ENCODE measurements around the gene DIPK1A. TPM values are rescaled to one million over a fixed set of nuclear protein-coding genes. Genes with fewer than 3 reads are reported as not detected.
A peak's percentile ranks its signal among the peaks of the same experiment; 100 is the strongest.

Gene DIPK1A
- total and polyA plus RNA-seq, 2 experiments from 2014 or later, result 26.6 to 51.6 TPM

DNA sequence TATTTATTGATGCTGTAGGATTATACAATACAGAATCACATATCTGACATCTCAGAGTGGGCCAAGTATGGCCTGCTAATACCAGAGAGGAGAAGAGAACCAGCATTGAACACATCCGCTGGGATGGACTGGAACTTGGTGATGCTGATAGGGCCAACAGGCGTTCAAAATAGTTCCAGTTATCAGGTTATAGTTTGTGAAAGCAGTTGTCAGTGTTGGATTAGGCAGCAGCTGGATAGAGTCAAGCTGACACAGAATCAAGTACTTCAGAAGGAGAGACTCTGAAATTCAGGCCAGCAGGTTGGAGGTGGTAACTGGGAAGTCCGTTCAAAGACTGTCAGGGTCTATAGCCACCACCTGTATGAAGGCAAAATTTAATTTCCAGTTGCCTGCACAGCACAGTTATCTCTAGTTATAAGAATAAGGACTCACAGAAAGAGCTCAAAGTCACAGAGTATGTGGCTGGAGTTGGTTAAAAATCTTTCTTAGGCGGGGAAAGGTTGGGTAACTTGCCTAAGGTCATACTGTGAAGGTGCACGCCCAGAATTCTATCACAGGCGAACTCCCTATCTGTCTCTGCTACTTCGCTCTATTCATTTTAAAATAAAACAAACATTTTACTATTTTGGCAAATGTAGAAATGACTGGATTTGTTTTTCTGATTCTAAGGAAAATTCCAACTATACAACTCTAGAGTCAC is 9.9 kb upstream of the DIPK1A start:
- Histone ChIP-seq H3K9me2 (ENCODE audit: insufficient read depth) (no peaks in the 10 kb centered on the region), H3K4me2 (ENCODE audit: unreplicated experiment) (no peak overlapping the region), H3K4me3 (no peak overlapping the region), H3K79me2 (ENCODE audit: insufficient read depth) (no peaks in the 10 kb centered on the region), H3K27ac (no peak overlapping the region), H3F3A (ENCODE audit: insufficient read depth) (no peaks in the 10 kb centered on the region), H2AFZ (no peak overlapping the region), H3K9me3 (ENCODE audit: low read depth) (no peaks in the 10 kb centered on the region), H3K9ac (no peak overlapping the region), H3K27me3 (replicated peaks; ENCODE audit: insufficient read depth) (no peaks in the 10 kb centered on the region), H4K20me1 (ENCODE audit: insufficient read depth) (no peaks in the 10 kb centered on the region), H3K36me3 (ENCODE audit: low read depth) (no peaks in the 10 kb centered on the region), H3K4me1 (ENCODE audit: insufficient read depth) (no peaks in the 10 kb centered on the region)
- no peak for DNase-seq
- 93 to 99% methylated on average over 7 of the region's 7 CpGs for whole genome bisulfite sequencing, 2 experiments (ENCODE audit: low coverage in 1 of 2, low lambda C conversion rate in 2 of 2, missing lambda C conversion rate in 2 of 2)
- TF ChIP-seq EZH2phosphoT487 (IDR thresholded peaks at IDR 0.05; ENCODE audit: insufficient read depth, low read depth) (no peak), EZH2 (IDR thresholded peaks at IDR 0.05; ENCODE audit: insufficient read depth, poor library complexity, severe bottlenecking) (no peak)
- in situ Hi-C loops (cut with MboI), result no loop called here

DNA sequence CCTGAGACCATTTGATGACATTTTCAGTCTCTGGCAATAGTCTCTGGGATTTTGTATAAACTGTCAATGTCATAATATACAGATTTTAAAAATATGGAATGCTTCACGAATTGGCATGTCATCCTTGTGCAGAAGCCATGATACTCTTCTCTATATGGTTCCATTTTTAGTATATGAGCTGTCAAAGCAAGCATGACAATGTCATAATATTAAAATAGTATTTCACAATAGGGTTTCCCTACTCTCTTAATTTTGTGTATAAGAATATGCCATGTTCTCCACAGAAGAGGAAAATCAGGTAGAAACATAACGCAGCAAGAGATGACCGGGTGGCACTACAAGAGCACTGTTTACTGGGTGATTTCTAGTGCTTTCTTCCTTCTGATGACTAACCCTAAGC is 8.3 kb upstream of the DIPK1A start:
- no peak for DNase-seq
- H3F3A ChIP-seq (ENCODE audit: insufficient read depth), result no peaks in the 10 kb centered on the region
- no peak overlapping the region for H3K4me2 ChIP-seq (ENCODE audit: unreplicated experiment)
- WGBS, 2 experiments (ENCODE audit: low coverage in 1 of 2, low lambda C conversion rate in 2 of 2, missing lambda C conversion rate in 2 of 2), result 87 to 88% methylated on average over 3 of the region's 3 CpGs
- H3K27me3 ChIP-seq (replicated peaks; ENCODE audit: insufficient read depth), result no peaks in the 10 kb centered on the region
- in situ Hi-C loops (cut with MboI), result no loop called here
- H3K36me3 ChIP-seq (ENCODE audit: low read depth), result no peaks in the 10 kb centered on the region
- H3K79me2 ChIP-seq (ENCODE audit: insufficient read depth), result no peaks in the 10 kb centered on the region
- no peak overlapping the region for H3K4me3 ChIP-seq
- H3K9ac ChIP-seq, result no peak overlapping the region
- no peaks in the 10 kb centered on the region for H4K20me1 ChIP-seq (ENCODE audit: insufficient read depth)
- TF ChIP-seq EZH2phosphoT487 (IDR thresholded peaks at IDR 0.05; ENCODE audit: insufficient read depth, low read depth), result no peak
- TF ChIP-seq EZH2 (IDR thresholded peaks at IDR 0.05; ENCODE audit: insufficient read depth, poor library complexity, severe bottlenecking), result no peak
- no peaks in the 10 kb centered on the region for H3K9me2 ChIP-seq (ENCODE audit: insufficient read depth)
- no peaks in the 10 kb centered on the region for H3K4me1 ChIP-seq (ENCODE audit: insufficient read depth)
- H3K27ac ChIP-seq, result no peak overlapping the region
- no peaks in the 10 kb centered on the region for H3K9me3 ChIP-seq (ENCODE audit: low read depth)
- no peak overlapping the region for H2AFZ ChIP-seq

DNA sequence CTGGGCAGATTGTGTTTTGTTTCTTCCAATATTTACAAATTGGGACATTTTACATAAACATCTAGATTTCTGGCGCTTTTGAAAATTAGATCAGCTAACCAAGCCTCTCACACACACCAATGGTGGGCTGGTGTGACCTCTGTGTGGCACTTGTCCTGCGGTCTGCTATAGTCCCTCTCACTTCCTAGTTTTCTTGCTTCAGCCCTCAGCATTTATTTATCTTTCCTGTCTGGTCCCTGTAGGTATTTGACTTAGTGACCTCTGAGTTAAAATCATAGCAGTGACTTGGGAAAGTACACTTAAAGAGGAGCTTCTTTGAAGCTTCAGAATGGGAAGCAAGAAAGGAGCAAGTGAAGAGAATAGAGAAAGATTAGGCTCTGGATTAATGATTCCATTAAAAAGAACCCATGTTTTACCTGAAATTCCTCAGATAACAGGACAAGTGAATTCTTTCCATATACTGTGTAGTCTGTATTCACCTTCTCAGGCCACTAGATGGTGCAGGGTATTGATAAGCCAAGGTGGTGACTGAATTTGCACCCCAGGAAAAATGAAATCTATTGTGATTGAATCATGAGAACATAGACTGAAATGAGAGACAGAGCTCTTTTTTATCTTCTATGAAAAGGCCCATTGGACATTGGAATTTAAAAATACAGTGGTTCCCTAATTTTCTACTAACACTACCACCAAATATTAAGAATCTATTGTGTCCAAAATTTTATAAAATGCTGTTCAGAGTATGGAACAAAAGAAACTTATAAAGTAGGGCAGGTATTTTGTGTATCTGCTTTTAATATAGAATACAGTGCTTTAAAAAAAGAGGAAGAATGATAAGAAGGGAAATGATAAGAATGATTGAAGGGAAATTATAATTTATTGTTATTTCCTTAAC is 7.1 kb upstream of the DIPK1A start:
- WGBS, 2 experiments (ENCODE audit: low coverage in 1 of 2, low lambda C conversion rate in 2 of 2, missing lambda C conversion rate in 2 of 2), result 70 to 83% methylated on average over 2 of the region's 2 CpGs
- peak; percentile 40 for DNase-seq
- no peaks in the 10 kb centered on the region for H3K27me3 ChIP-seq (replicated peaks; ENCODE audit: insufficient read depth)
- H3K36me3 ChIP-seq (ENCODE audit: low read depth), result no peaks in the 10 kb centered on the region
- no peak overlapping the region for H3K9ac ChIP-seq
- in situ Hi-C loops (cut with MboI), result no loop called here
- no peaks in the 10 kb centered on the region for H4K20me1 ChIP-seq (ENCODE audit: insufficient read depth)
- no peaks in the 10 kb centered on the region for H3K9me3 ChIP-seq (ENCODE audit: low read depth)
- H3F3A ChIP-seq (ENCODE audit: insufficient read depth), result no peaks in the 10 kb centered on the region
- no peak overlapping the region for H3K4me2 ChIP-seq (ENCODE audit: unreplicated experiment)
- no peak overlapping the region for H2AFZ ChIP-seq
- H3K27ac ChIP-seq, result no peak overlapping the region
- no peaks in the 10 kb centered on the region for H3K9me2 ChIP-seq (ENCODE audit: insufficient read depth)
- no peak overlapping the region for H3K4me3 ChIP-seq
- no peaks in the 10 kb centered on the region for H3K79me2 ChIP-seq (ENCODE audit: insufficient read depth)
- TF ChIP-seq EZH2phosphoT487 (IDR thresholded peaks at IDR 0.05; ENCODE audit: insufficient read depth, low read depth) (no peak), EZH2 (IDR thresholded peaks at IDR 0.05; ENCODE audit: insufficient read depth, poor library complexity, severe bottlenecking) (no peak)
- H3K4me1 ChIP-seq (ENCODE audit: insufficient read depth), result no peaks in the 10 kb centered on the region

DNA sequence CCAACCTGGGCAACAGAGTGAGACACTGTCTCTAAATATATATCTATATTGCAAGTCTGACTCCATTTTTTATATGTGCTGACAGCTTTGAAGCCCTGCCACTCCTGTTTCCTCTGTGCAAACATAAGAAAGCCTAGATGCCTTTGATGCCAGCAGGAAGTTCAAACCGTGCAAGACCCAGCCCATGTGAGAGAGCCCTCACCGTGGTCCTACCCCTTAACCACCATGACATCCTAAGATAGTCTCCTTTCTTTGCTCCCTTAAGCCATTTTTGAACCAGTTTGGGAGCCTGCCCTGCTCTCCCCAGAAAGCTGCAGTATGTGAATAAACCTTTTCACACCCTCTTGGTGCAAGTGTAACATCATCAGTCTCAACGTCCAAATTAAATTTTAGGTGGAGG is 3.7 kb upstream of the DIPK1A start:
- Histone ChIP-seq H4K20me1 (ENCODE audit: insufficient read depth) (no peaks in the 10 kb centered on the region), H3K4me3 (no peak overlapping the region), H3K27ac (no peak overlapping the region), H3K4me1 (ENCODE audit: insufficient read depth) (no peaks in the 10 kb centered on the region; the same call in 1 of the 2 replicates), H3K79me2 (ENCODE audit: insufficient read depth) (no peaks in the 10 kb centered on the region), H2AFZ (no peak overlapping the region), H3F3A (ENCODE audit: insufficient read depth) (peaks cover 6% of the 10 kb centered on the region), H3K36me3 (ENCODE audit: low read depth) (no peaks in the 10 kb centered on the region), H3K27me3 (replicated peaks; ENCODE audit: insufficient read depth) (no peaks in the 10 kb centered on the region), H3K9me3 (ENCODE audit: low read depth) (no peaks in the 10 kb centered on the region), H3K4me2 (ENCODE audit: unreplicated experiment) (no peak overlapping the region), H3K9ac (no peak overlapping the region), H3K9me2 (ENCODE audit: insufficient read depth) (no peaks in the 10 kb centered on the region)
- in situ Hi-C loops (cut with MboI), result no loop called here
- DNase-seq, result no peak
- TF ChIP-seq EZH2 (IDR thresholded peaks at IDR 0.05; ENCODE audit: insufficient read depth, poor library complexity, severe bottlenecking), result no peak
- WGBS, 2 experiments (ENCODE audit: low coverage in 1 of 2, low lambda C conversion rate in 2 of 2, missing lambda C conversion rate in 2 of 2), result 70 to 73% methylated on average over 3 of the region's 3 CpGs
